K562 (cell line): ENCODE results near the gene DOLPP1. TPM values are rescaled to one million over a fixed set of nuclear protein-coding genes. Genes with fewer than 3 reads are reported as not detected.
A peak's percentile ranks its signal among the peaks of the same experiment; 100 is the strongest.

Experiments
- ATAC-seq: fragments of 200-7000 bp; cut with Tn5 transposase; 3 replicates; pipeline ENCODE4 v1.9.1; 2020; ENCODE audit warnings: moderate library complexity
- BruUV-seq: library from RNA; stranded (reverse); fragments of 400-500 nt; replicated peaks from 2 replicates; lab custom pipeline; 2021; lab: Mats Ljungman, UMichigan
- CTCF ChIA-PET: fragments of 300-600 bp; formaldehyde crosslinking; extraction: SDS; loops from one replicate; lab custom pipeline; 2021; ENCODE audit warnings: low intra/inter-chr PET ratio; lab: Yijun Ruan, JAX
- POLR2A ChIA-PET: fragments of 300-600, 350-650 bp; sonication (Branson Sonifier 250); formaldehyde crosslinking; extraction: SDS; loops from one replicate; lab custom pipeline; 2021; ENCODE audit warnings: antibody characterized with exemption, inconsistent platforms; lab: Yijun Ruan, JAX
- DNase-seq, 4 experiments: peaks; one replicate each; pipeline versions ENCODE4 v3.0.0 to v3.0.0-alpha.2; 2011 to 2018; ENCODE audit warnings: low spot score in 3 of 4, mixed read lengths in 3 of 4; ENCODE audit errors: extremely low read depth in 1 of 4
- FAIRE-seq: peaks from 2 replicates; lab custom pipeline; 2011; peaks lifted over from hg19 to GRCh38; lab: Jason Lieb, UNC
- H2AFZ ChIP-seq: 2 replicates; pipeline ENCODE4 v1.6.0; 2011; ENCODE audit warnings: low read depth, low read length, control low read depth, inconsistent platforms
- H3K27ac ChIP-seq: fragments of 200-600 bp; 3 replicates; pipeline ENCODE4 v1.8.0; 2011; ENCODE audit warnings: low read depth, mild to moderate bottlenecking, control low read depth, inconsistent platforms, low read length, moderate library complexity, mixed read lengths; ENCODE audit errors: extremely low read depth
- H3K27me3 ChIP-seq, 2 experiments: fragments of 300-600 bp in 1 of 2; 2 replicates in 1 of 2; 3 replicates in 1 of 2; pipeline versions ENCODE4 v1.6.0 to v1.8.0; 2011; ENCODE audit warnings: inconsistent platforms in 2 of 2, low read length in 2 of 2, mild to moderate bottlenecking in 1 of 2, mixed read lengths in 1 of 2, moderate library complexity in 1 of 2; ENCODE audit not compliant: control insufficient read depth in 2 of 2, insufficient read depth in 2 of 2
- H3K36me3 ChIP-seq: fragments of 300-600 bp; 3 replicates; pipeline ENCODE4 v1.8.0; 2011; ENCODE audit warnings: mild to moderate bottlenecking, low read length, inconsistent platforms; ENCODE audit not compliant: control insufficient read depth, insufficient read depth
- H3K4me1 ChIP-seq, 2 experiments: fragments of 200-600 bp in 1 of 2; replicated peaks in 1 of 2; 2 replicates in 1 of 2; 3 replicates in 1 of 2; pipeline versions ENCODE4 v1.5.1 to v1.8.0; 2011; ENCODE audit warnings: inconsistent platforms in 2 of 2, low read length in 2 of 2, mild to moderate bottlenecking in 1 of 2, mixed read lengths in 1 of 2, moderate library complexity in 1 of 2; ENCODE audit not compliant: control insufficient read depth in 2 of 2, insufficient read depth in 2 of 2
- H3K4me2 ChIP-seq: 2 replicates; pipeline ENCODE4 v1.6.1; 2011; ENCODE audit warnings: low read length, control low read depth, inconsistent platforms, mixed read lengths; ENCODE audit not compliant: insufficient read depth
- H3K4me3 ChIP-seq: fragments of 200-600 bp; sonication (generic), shearing (Covaris generic); 2 replicates; pipeline ENCODE4 v1.5.1; 2016; ENCODE audit warnings: control low read depth, inconsistent platforms
- H3K79me2 ChIP-seq: fragments of 200-600 bp; 3 replicates; pipeline ENCODE4 v1.8.0; 2011; ENCODE audit warnings: low read length, inconsistent platforms; ENCODE audit not compliant: control insufficient read depth, insufficient read depth
- H3K9ac ChIP-seq, 2 experiments: 2 replicates each; pipeline versions ENCODE4 v1.6.0 to v1.6.1; 2011; ENCODE audit warnings: low read depth in 2 of 2, low read length in 2 of 2, control low read depth in 1 of 2, inconsistent platforms in 1 of 2, mild to moderate bottlenecking in 1 of 2, mixed read lengths in 1 of 2; ENCODE audit not compliant: insufficient read depth in 1 of 2
- H3K9me1 ChIP-seq: one replicate; pipeline ENCODE4 v1.6.0; 2011; ENCODE audit warnings: inconsistent platforms, mild to moderate bottlenecking, low read length, moderate library complexity; ENCODE audit not compliant: control insufficient read depth, insufficient read depth
- H3K9me3 ChIP-seq: replicated peaks from 2 replicates; pipeline ENCODE4 v1.5.1; 2011; ENCODE audit warnings: low read depth, low read length, inconsistent platforms; ENCODE audit not compliant: control insufficient read depth, insufficient read depth
- H4K20me1 ChIP-seq: replicated peaks from 2 replicates; pipeline ENCODE4 v1.6.1; 2011; ENCODE audit warnings: low read length, inconsistent platforms, mixed read lengths; ENCODE audit not compliant: control insufficient read depth, insufficient read depth
- DIDO1 ChIP-seq: fragments of 450-650 bp; IDR thresholded peaks from 2 replicates; pipeline ENCODE4 v1.6.1; 2016; ENCODE audit warnings: low read depth, missing biosample characterization, missing genetic modification characterization
- FIP1L1 ChIP-seq: fragments of 200-400 bp; formaldehyde crosslinking; IDR thresholded peaks from 2 replicates; pipeline ENCODE4 v1.6.1; 2018; ENCODE audit warnings: mild to moderate bottlenecking, low read depth, low read length; ENCODE audit not compliant: poor library complexity, severe bottlenecking
- NFIC ChIP-seq: fragments of 450-650 bp; IDR thresholded peaks from 2 replicates; pipeline ENCODE4 v1.6.1; 2017; ENCODE audit warnings: mild to moderate bottlenecking, inconsistent platforms
- NR4A1 ChIP-seq, 2 experiments: fragments of 250-450 bp in 1 of 2; fragments of 450-650 bp in 1 of 2; sonication (Bioruptor Pico) in 1 of 2; IDR thresholded peaks; 2 replicates each; pipeline versions ENCODE4 v1.4.0 to v1.6.1; 2016 to 2020; ENCODE audit warnings: mild to moderate bottlenecking in 2 of 2, missing compliant biosample characterization in 1 of 2, missing genetic modification characterization in 1 of 2, moderate library complexity in 1 of 2
- SIN3B ChIP-seq: fragments of 450-650 bp; IDR thresholded peaks from 2 replicates; pipeline ENCODE4 v1.6.1; 2017; ENCODE audit warnings: low read depth, mild to moderate bottlenecking, moderate library complexity
- STAG1 ChIP-seq: sonication (generic); formaldehyde crosslinking; IDR thresholded peaks from 2 replicates; pipeline ENCODE4 v1.5.0; 2020; ENCODE audit warnings: missing genetic modification reagents, borderline replicate concordance
- SUPT5H ChIP-seq: fragments of 450-650 bp; IDR thresholded peaks from 2 replicates; pipeline ENCODE4 v1.6.1; 2016
- WGBS: fragments of 100-300 bp; shearing (Covaris generic); methylation state at CpG from one replicate; pipeline ENCODE4 v1.1.6; 2016; ENCODE audit warnings: low coverage, mixed read lengths; ENCODE audit not compliant: insufficient coverage; ENCODE audit errors: missing lambda C conversion rate; 5-methylcytosine and 5-hydroxymethylcytosine counted together
- in situ Hi-C: fragments of 300-500 bp; cut with MboI; formaldehyde crosslinking; loops from 4 replicates; pipeline ENCODE4 v1.15.0; 2018; ENCODE audit warnings: inconsistent platforms, mixed read lengths
- intact Hi-C: fragments of 100-400 bp; cut with micrococcal nuclease; formaldehyde crosslinking; loops from 2 replicates; pipeline ENCODE4 v1.14.2; 2022
- polyA plus RNA-seq, 8 experiments: library from polyadenylated mRNA; depleted of rRNA in 4 of 8; stranded (reverse) in 5 of 8; unstranded in 3 of 8; fragments of >200 nt; fragmentation: Nextera tagmentation in 2 of 8; fragmentation: Illumina TruSeq in 1 of 8; extraction: Ambion mirVana in 2 of 8; extraction: Trizol in 1 of 8; gene quantifications; 2 replicates each; pipeline versions ENCODE4 v1.2.1 to v1.2.3, GENCODE V29; 2011 to 2014; ENCODE audit warnings: inconsistent platforms in 1 of 8, missing spikeins in 1 of 8
- total RNA-seq, 7 experiments: library from RNA; depleted of rRNA in 6 of 7; stranded (reverse); fragments of >200 nt in 6 of 7; fragmentation: Illumina TruSeq in 2 of 7; extraction: Trizol in 2 of 7; gene quantifications; 2 replicates each; pipeline versions ENCODE4 v1.2.1 to v1.2.3, GENCODE V29; 2011 to 2021; ENCODE audit warnings: low replicate concordance in 1 of 7

Gene DOLPP1
- total and polyA plus RNA-seq, 9 of the 15 experiments (the other 6 are each of a cell fraction or from before 2014, with no cell fraction given): 3.0 to 39.8 (median 30.5) TPM

- no TSS peak for BruUV-seq
- H3K9ac ChIP-seq: no peak overlapping the region
- in situ Hi-C loops: no loop called here
- no peak overlapping the region for H3K4me3 ChIP-seq
- no peak for ATAC-seq
- H4K20me1 ChIP-seq: peaks cover 3% of the 10 kb centered on the region; the same call in 1 of the 2 replicates
- H3K9me3 ChIP-seq: no peaks in the 10 kb centered on the region
- TF ChIP-seq DIDO1 (tag) (no peak), FIP1L1 (no peak), NFIC (peak; percentile 75; the same call in 1 of the 2 replicates)
- H3K4me2 ChIP-seq: no peak overlapping the region
- no peak overlapping the region for H3K27ac ChIP-seq
- H3K9me1 ChIP-seq: no peaks in the 10 kb centered on the region
- peaks cover 34% of the 10 kb centered on the region; the same call in 2 of the 3 replicates for H3K36me3 ChIP-seq
- H2AFZ ChIP-seq: no peak overlapping the region
- H3K4me1 ChIP-seq: peaks cover 4 to 13% of the 10 kb centered on the region in 2 experiments
- intact Hi-C loops: no loop called here
- H3K27me3 ChIP-seq: no peaks in the 10 kb centered on the region
- WGBS: 78% methylated on average over 4 of the region's 4 CpGs
- FAIRE-seq: peak; percentile 44
- ChIA-PET POLR2A (no interaction called here), CTCF (no interaction called here)
- DNase-seq: no peak
- peaks cover 48% of the 10 kb centered on the region for H3K79me2 ChIP-seq
Observed at GRCh38 chr9:129118799-129119198, 37.9 kb downstream of the DOLPP1 start.

- intact Hi-C loops (no loop called here), in situ Hi-C loops (no loop called here)
- H4K20me1 ChIP-seq: no peaks in the 10 kb centered on the region
- no peak for FAIRE-seq
- no peak overlapping the region for H3K27ac ChIP-seq
- no TSS peak for BruUV-seq
- DNase-seq: no peak
- WGBS: 60% methylated on average over 3 of the region's 3 CpGs
- H3K79me2 ChIP-seq: peaks cover 26% of the 10 kb centered on the region
- H3K4me3 ChIP-seq: no peak overlapping the region
- CTCF ChIA-PET: no interaction called here
- TF ChIP-seq NR4A1 (CRISPR knock-in tag; IDR thresholded peaks at IDR 0.05): no peak
- no peak for TF ChIP-seq NR4A1 (tag; IDR thresholded peaks at IDR 0.05)
- TF ChIP-seq STAG1 (CRISPR knock-in tag): no peak
- TF ChIP-seq SUPT5H: no peak
- no peak for TF ChIP-seq SIN3B
- POLR2A ChIA-PET: interaction anchor here (0.7 to 1.0 kb wide), 2 partner anchors 9 to 15 kb away, joined by 3 to 4 read pairs; no protein-coding TSS in a partner anchor
- no peaks in the 10 kb centered on the region for H3K9me3 ChIP-seq
- H2AFZ ChIP-seq: no peak overlapping the region
- H3K9me1 ChIP-seq: no peaks in the 10 kb centered on the region
- no peak for ATAC-seq
- H3K9ac ChIP-seq: no peak overlapping the region
- no peak overlapping the region for H3K4me2 ChIP-seq
- no peaks in the 10 kb centered on the region; a peak in 2 of 5 replicates for H3K4me1 ChIP-seq
- peaks cover 48% of the 10 kb centered on the region for H3K36me3 ChIP-seq
- no peaks in the 10 kb centered on the region for H3K27me3 ChIP-seq
Observed at GRCh38 chr9:129121483-129121882, 40.6 kb downstream of the DOLPP1 start.
